HG03460 (cell line): ENCODE measurements around the gene CBFA2T3.

ENCODE experiments used
- ATAC-seq: cut with Tn5 transposase; IDR thresholded peaks from one replicate; pipeline ENCODE4 v1.9.1; 2021; ENCODE audit not compliant: unreplicated experiment

Gene CBFA2T3

GRCh38 chr16:88865310-88865709 is 111.7 kb downstream of the CBFA2T3 start:
- ATAC-seq = no peak

- ATAC-seq = no peak
Observed at GRCh38 chr16:88864521-88864920, 112.5 kb downstream of the CBFA2T3 start.

GRCh38 chr16:88864099-88864498 is 112.9 kb downstream of the CBFA2T3 start:
- no peak for ATAC-seq

GRCh38 chr16:88863426-88863825 is 113.6 kb downstream of the CBFA2T3 start:
- no peak for ATAC-seq

GRCh38 chr16:88862968-88863367 is 114.0 kb downstream of the CBFA2T3 start:
- no peak for ATAC-seq

GRCh38 chr16:88861359-88861758 is 115.6 kb downstream of the CBFA2T3 start:
- ATAC-seq = no peak

- no peak for ATAC-seq
Observed at GRCh38 chr16:88859381-88860091, 117.5 kb downstream of the CBFA2T3 start.

GRCh38 chr16:88857728-88858339 is 119.2 kb downstream of the CBFA2T3 start:
- ATAC-seq = no peak

GRCh38 chr16:88856828-88857727 is 119.9 kb downstream of the CBFA2T3 start, which contains the start of the genes GALNS and TRAPPC2L:
Gene GALNS (minus strand): TSS chr16:88856947. CDS start chr16:88856877, 70 bp downstream.
Gene TRAPPC2L (plus strand): TSS chr16:88857127. CDS start chr16:88857151, 24 bp downstream.
- peak; percentile 70 for ATAC-seq

GRCh38 chr16:88856122-88856827 is 120.7 kb downstream of the CBFA2T3 start:
- no peak for ATAC-seq

GRCh38 chr16:88855736-88856121 is 121.3 kb downstream of the CBFA2T3 start:
- no peak for ATAC-seq

GRCh38 chr16:88855176-88855575 is 121.8 kb downstream of the CBFA2T3 start:
- no peak for ATAC-seq

GRCh38 chr16:88854306-88855111 is 122.5 kb downstream of the CBFA2T3 start:
- ATAC-seq = no peak

- no peak for ATAC-seq
Observed at GRCh38 chr16:88853325-88853941, 123.6 kb downstream of the CBFA2T3 start.

GRCh38 chr16:88851616-88852015 is 125.4 kb downstream of the CBFA2T3 start:
- ATAC-seq = no peak

GRCh38 chr16:88850531-88851199 is 126.3 kb downstream of the CBFA2T3 start:
- no peak for ATAC-seq

- ATAC-seq = no peak
Observed at GRCh38 chr16:88848557-88848956, 128.4 kb downstream of the CBFA2T3 start.

- no peak for ATAC-seq
Observed at GRCh38 chr16:88847654-88848053, 129.4 kb downstream of the CBFA2T3 start.

- no peak for ATAC-seq
Observed at GRCh38 chr16:88846088-88846487, 130.9 kb downstream of the CBFA2T3 start.
